ENCODE data around the gene DGCR2.

DNA sequence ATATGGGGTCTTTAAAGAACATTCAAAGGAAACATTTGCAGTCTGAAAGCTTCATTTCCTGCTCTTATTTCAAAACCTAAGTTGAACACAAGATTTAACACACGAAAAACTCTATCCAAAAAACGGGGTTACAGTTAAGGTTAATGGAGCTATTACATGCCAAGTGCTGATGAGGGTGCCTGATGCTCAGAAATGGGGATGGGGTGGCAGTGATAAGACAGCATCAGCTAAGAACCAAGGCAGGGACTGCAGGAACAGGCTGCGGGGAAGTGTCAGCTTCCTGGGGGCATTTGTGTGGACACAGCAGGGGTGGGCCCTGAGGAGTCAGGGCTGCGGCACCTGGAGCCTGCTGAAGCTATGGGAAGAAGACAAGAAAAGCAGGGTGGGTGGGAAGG, 12.2 kb downstream of the DGCR2 start:
- TF ChIP-seq, protein P1, sequence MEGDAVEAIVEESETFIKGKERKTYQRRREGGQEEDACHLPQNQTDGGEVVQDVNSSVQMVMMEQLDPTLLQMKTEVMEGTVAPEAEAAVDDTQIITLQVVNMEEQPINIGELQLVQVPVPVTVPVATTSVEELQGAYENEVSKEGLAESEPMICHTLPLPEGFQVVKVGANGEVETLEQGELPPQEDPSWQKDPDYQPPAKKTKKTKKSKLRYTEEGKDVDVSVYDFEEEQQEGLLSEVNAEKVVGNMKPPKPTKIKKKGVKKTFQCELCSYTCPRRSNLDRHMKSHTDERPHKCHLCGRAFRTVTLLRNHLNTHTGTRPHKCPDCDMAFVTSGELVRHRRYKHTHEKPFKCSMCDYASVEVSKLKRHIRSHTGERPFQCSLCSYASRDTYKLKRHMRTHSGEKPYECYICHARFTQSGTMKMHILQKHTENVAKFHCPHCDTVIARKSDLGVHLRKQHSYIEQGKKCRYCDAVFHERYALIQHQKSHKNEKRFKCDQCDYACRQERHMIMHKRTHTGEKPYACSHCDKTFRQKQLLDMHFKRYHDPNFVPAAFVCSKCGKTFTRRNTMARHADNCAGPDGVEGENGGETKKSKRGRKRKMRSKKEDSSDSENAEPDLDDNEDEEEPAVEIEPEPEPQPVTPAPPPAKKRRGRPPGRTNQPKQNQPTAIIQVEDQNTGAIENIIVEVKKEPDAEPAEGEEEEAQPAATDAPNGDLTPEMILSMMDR (IDR thresholded peaks at IDR 0.05), result no peak
- TF ChIP-seq POLR2A (IDR thresholded peaks at IDR 0.05), result no peak

Data from heart left ventricle (tissue), 13 donors.